Parathyroid adenoma (tissue), 2 donors: ENCODE measurements around the gene PDRG1.

Experiments
- H2AFZ ChIP-seq: fragments of 300-600 bp; sonication (generic); one replicate; pipeline ENCODE4 v1.7.0; 2017; ENCODE audit warnings: antibody characterized with exemption, mild to moderate bottlenecking
- H3K27ac ChIP-seq: fragments of 300-600 bp; sonication (generic); one replicate; pipeline ENCODE4 v1.7.0; 2017
- H3K27me3 ChIP-seq: fragments of 300-600 bp; sonication (generic); one replicate; pipeline ENCODE4 v1.7.0; 2017; ENCODE audit warnings: low read length; ENCODE audit not compliant: control insufficient read depth, insufficient read depth
- H3K36me3 ChIP-seq: fragments of 300-600 bp; sonication (generic); one replicate; pipeline ENCODE4 v1.7.0; 2017; ENCODE audit warnings: low read length; ENCODE audit not compliant: control insufficient read depth, insufficient read depth
- H3K4me1 ChIP-seq: fragments of 300-600 bp; sonication (generic); one replicate; pipeline ENCODE4 v1.7.0; 2017; ENCODE audit warnings: control low read depth
- H3K4me2 ChIP-seq: fragments of 300-600 bp; sonication (generic); one replicate; pipeline ENCODE4 v1.7.0; 2017; ENCODE audit warnings: low read length
- H3K4me3 ChIP-seq: fragments of 300-600 bp; sonication (generic); one replicate; pipeline ENCODE4 v1.7.0; 2017; ENCODE audit warnings: low read depth, low read length
- H3K79me2 ChIP-seq: fragments of 300-600 bp; sonication (generic); one replicate; pipeline ENCODE4 v1.7.0; 2017; ENCODE audit warnings: control low read depth
- H3K9ac ChIP-seq: fragments of 300-600 bp; sonication (generic); one replicate; pipeline ENCODE4 v1.7.0; 2017; ENCODE audit warnings: mild to moderate bottlenecking
- H3K9me3 ChIP-seq: fragments of 300-600 bp; sonication (generic); one replicate; pipeline ENCODE4 v1.7.0; 2017; ENCODE audit warnings: low read length; ENCODE audit not compliant: control insufficient read depth
- TF ChIP-seq, protein P1 (sequence below): fragments of 300-600 bp; sonication (generic); IDR thresholded peaks from one replicate; pipeline ENCODE4 v1.7.0; 2017; ENCODE audit warnings: antibody characterized with exemption, mild to moderate bottlenecking
- donor health status: primary hyperparathyroidism.

Gene PDRG1

DNA sequence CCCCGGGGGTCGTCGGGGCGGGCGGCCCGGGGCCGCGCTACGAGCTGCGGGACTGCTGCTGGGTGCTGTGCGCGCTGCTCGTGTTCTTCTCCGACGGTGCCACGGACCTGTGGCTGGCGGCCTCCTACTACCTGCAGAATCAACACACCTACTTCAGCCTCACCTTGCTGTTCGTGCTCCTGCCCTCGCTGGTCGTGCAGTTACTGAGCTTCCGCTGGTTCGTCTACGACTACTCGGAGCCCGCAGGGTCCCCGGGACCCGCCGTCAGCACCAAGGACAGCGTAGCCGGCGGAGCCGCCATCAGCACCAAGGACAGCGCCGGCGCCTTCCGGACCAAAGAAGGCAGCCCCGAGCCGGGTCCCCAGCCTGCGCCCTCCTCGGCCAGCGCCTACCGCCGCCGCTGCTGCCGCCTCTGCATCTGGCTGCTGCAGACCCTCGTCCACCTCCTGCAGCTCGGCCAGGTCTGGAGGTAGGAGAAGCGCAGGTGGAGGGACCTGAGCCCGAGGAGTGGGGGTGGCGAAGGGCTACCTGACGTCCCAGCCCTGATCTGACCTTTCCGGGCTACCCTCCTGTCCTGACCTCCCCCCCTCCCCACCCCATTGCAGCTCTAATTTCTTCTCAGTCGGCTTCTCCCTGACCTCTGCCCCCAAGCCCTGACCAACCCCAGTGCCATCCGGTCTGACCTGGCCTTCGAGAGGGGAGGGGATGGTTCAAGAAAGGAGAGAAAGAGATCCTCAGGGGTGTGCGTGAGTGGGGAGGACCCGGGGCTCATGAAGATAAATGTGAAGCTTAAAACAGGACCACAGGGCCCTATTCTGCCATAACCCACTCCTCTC is 16.7 kb upstream of the PDRG1 start:
- no peaks in the 10 kb centered on the region for H3K36me3 ChIP-seq
- H3K27me3 ChIP-seq: peaks cover 4% of the 10 kb centered on the region
- peaks cover 16% of the 10 kb centered on the region for H3K4me1 ChIP-seq
- H2AFZ ChIP-seq: peak overlapping the region; percentile 68
- peaks cover 3% of the 10 kb centered on the region for H3K79me2 ChIP-seq
- H3K9me3 ChIP-seq: no peaks in the 10 kb centered on the region
- no peak overlapping the region for H3K9ac ChIP-seq
- H3K27ac ChIP-seq: peak overlapping the region; percentile 71
- TF ChIP-seq, protein P1, sequence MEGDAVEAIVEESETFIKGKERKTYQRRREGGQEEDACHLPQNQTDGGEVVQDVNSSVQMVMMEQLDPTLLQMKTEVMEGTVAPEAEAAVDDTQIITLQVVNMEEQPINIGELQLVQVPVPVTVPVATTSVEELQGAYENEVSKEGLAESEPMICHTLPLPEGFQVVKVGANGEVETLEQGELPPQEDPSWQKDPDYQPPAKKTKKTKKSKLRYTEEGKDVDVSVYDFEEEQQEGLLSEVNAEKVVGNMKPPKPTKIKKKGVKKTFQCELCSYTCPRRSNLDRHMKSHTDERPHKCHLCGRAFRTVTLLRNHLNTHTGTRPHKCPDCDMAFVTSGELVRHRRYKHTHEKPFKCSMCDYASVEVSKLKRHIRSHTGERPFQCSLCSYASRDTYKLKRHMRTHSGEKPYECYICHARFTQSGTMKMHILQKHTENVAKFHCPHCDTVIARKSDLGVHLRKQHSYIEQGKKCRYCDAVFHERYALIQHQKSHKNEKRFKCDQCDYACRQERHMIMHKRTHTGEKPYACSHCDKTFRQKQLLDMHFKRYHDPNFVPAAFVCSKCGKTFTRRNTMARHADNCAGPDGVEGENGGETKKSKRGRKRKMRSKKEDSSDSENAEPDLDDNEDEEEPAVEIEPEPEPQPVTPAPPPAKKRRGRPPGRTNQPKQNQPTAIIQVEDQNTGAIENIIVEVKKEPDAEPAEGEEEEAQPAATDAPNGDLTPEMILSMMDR: no peak
- H3K4me3 ChIP-seq: no peak overlapping the region
- no peak overlapping the region for H3K4me2 ChIP-seq

DNA sequence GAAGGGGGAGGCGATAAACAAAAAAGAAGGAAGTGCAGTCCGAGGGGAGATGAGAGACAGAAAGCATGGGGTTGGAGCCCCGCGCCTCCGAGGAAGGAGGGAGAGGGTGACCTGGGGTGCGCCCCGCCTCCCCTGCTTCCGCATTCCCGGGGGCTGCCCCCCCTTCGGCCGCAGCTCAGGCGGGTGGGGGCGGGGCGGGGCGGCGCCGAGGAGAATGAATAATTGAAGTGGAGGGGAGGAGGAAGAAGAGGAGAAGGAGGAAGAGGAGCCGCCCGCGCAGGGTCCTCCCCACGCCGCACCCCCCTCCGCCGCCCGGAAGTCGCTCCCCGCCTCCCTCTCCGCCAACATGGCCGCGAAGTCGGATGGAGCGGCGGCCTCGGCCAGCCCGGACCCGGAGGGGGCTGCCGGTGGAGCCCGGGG is 16.0 kb upstream of the PDRG1 start, which contains the start of gene XKR7:
XKR7 (plus strand) TSS at position 322 of the 420 bp plus-strand sequence; CDS start at position 347, 25 bp downstream.
- Histone ChIP-seq H3K4me1 (peaks cover 16% of the 10 kb centered on the region), H3K27me3 (peaks cover 4% of the 10 kb centered on the region), H3K27ac (peak within 1 kb of the TSS; percentile 71), H3K4me2 (no peak within 1 kb of the TSS), H3K9me3 (no peaks in the 10 kb centered on the region), H3K36me3 (no peaks in the 10 kb centered on the region), H3K9ac (no peak within 1 kb of the TSS), H2AFZ (peak within 1 kb of the TSS; percentile 80), H3K4me3 (no peak within 1 kb of the TSS), H3K79me2 (peaks cover 3% of the 10 kb centered on the region)
- TF ChIP-seq, protein P1: no peak

DNA sequence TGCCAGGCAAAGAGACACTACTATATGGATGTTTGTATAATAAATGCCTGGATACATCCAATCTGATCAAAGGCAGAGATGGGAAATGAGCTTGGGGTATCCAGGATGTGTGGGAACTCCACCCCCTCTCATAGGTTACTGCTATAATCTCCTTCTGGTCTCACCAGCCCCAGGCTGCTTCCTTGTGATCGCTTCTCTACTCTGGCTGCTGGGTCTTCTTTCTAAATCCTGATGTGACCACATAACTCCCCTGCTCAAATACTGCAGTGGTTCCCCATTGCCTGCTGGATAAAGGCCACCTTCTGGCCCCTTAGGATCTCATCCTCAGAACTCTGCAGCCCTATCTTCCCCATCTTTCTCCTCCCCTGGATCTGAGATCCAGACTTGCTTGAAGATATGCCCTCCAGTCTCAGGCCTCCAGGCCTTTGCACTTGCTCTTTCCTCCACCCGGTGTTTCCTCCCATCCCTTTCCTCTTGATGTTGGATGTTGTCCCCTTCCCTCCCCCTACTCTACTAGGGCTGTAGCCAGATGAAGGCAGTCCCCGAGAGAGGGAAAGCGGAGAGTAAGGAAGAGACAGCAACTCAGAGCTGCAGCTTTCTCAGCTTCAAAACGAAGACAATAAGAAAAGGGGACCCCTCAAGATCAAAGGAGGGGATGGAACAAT is 15.3 kb upstream of the PDRG1 start:
- Histone ChIP-seq H3K9me3 (no peaks in the 10 kb centered on the region), H3K27ac (peak overlapping the region; percentile 64), H2AFZ (peak overlapping the region; percentile 72), H3K4me3 (no peak overlapping the region), H3K27me3 (peaks cover 4% of the 10 kb centered on the region), H3K4me1 (peaks cover 16% of the 10 kb centered on the region), H3K9ac (no peak overlapping the region), H3K4me2 (no peak overlapping the region), H3K36me3 (no peaks in the 10 kb centered on the region), H3K79me2 (peaks cover 3% of the 10 kb centered on the region)
- TF ChIP-seq, protein P1: no peak

DNA sequence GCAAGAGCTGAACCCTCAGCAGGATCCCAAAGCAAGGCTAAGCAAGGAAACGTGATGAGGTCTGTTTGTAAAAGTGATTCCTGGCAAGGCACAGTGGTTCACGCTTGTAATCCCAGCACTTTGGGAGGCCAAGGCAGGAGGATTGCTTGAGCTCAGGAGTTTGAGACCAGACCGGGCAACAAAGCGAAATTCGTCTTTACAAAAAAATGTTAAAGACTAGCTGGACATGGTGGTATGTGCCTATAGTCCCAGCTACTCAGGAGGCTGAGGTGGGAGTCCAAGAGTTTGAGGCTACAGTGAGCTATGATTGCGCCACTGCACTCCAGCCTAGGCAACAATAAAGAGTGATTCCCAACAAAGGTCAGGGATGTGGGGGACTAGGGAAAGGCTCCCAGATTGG is 12.0 kb upstream of the PDRG1 start:
- H2AFZ ChIP-seq: no peak overlapping the region
- peaks cover 4% of the 10 kb centered on the region for H3K27me3 ChIP-seq
- no peaks in the 10 kb centered on the region for H3K36me3 ChIP-seq
- no peak overlapping the region for H3K27ac ChIP-seq
- no peaks in the 10 kb centered on the region for H3K9me3 ChIP-seq
- no peak overlapping the region for H3K9ac ChIP-seq
- TF ChIP-seq, protein P1: no peak
- H3K4me1 ChIP-seq: peaks cover 4% of the 10 kb centered on the region
- no peaks in the 10 kb centered on the region for H3K79me2 ChIP-seq
- H3K4me2 ChIP-seq: no peak overlapping the region
- H3K4me3 ChIP-seq: no peak overlapping the region
